NCI-H1105 (cell line): ENCODE data around the gene SEPTIN11.
"Not testable (repeated sequence)": the region's sequence is repeated elsewhere in the genome, so short reads cannot be mapped to it uniquely, and the experiment has no call there.

Experiments used
- DNase-seq: peaks from one replicate; lab custom pipeline; 2025; lab: John Stamatoyannopoulos, UW

The SEPTIN11 gene

GRCh38 chr4:76952071-76952470, 2.5 kb downstream of the SEPTIN11 start:
- no peak for DNase-seq

- DNase-seq = no peak
Observed at GRCh38 chr4:76952656-76953582, 3.4 kb downstream of the SEPTIN11 start.

- no peak for DNase-seq
Observed at GRCh38 chr4:76953956-76954355, 4.4 kb downstream of the SEPTIN11 start.

GRCh38 chr4:76954489-76954888, 4.9 kb downstream of the SEPTIN11 start:
- DNase-seq = no peak

- no peak for DNase-seq
Observed at GRCh38 chr4:76955182-76955581, 5.6 kb downstream of the SEPTIN11 start.

- no peak for DNase-seq
Observed at GRCh38 chr4:76957004-76957738, 7.6 kb downstream of the SEPTIN11 start.

- no peak for DNase-seq
Observed at GRCh38 chr4:76958891-76959290, 9.3 kb downstream of the SEPTIN11 start.

GRCh38 chr4:76960014-76960413, 10.5 kb downstream of the SEPTIN11 start:
- no peak for DNase-seq

- no peak for DNase-seq
Observed at GRCh38 chr4:76962406-76963130, 13.0 kb downstream of the SEPTIN11 start.

- DNase-seq = no peak
Observed at GRCh38 chr4:76963131-76963750, 13.7 kb downstream of the SEPTIN11 start.

- DNase-seq = not testable (repeated sequence)
Observed at GRCh38 chr4:76963927-76964326, 14.4 kb downstream of the SEPTIN11 start.

- no peak for DNase-seq
Observed at GRCh38 chr4:76964769-76965168, 15.2 kb downstream of the SEPTIN11 start.

- no peak for DNase-seq
Observed at GRCh38 chr4:76965866-76966579, 16.5 kb downstream of the SEPTIN11 start.

- DNase-seq = no peak
Observed at GRCh38 chr4:76968937-76969336, 19.4 kb downstream of the SEPTIN11 start.

- DNase-seq = no peak
Observed at GRCh38 chr4:76969495-76969894, 19.9 kb downstream of the SEPTIN11 start.

GRCh38 chr4:76969941-76970529, 20.5 kb downstream of the SEPTIN11 start:
- no peak for DNase-seq

- no peak for DNase-seq
Observed at GRCh38 chr4:76972306-76972705, 22.8 kb downstream of the SEPTIN11 start.

- DNase-seq = no peak
Observed at GRCh38 chr4:76974150-76974549, 24.6 kb downstream of the SEPTIN11 start.

- DNase-seq = no peak
Observed at GRCh38 chr4:76977113-76977512, 27.6 kb downstream of the SEPTIN11 start.

GRCh38 chr4:76977736-76978350, 28.3 kb downstream of the SEPTIN11 start:
- DNase-seq = no peak
